IMR-90 (cell line): ENCODE measurements around the gene HOTAIR.

Experiments used
- BHLHE40 ChIP-seq: fragments of 150-350 bp; IDR thresholded peaks from 2 replicates; pipeline ENCODE4 v1.6.1; 2016; ENCODE audit warnings: mild to moderate bottlenecking, low read depth, low read length
- MAZ ChIP-seq: IDR thresholded peaks from 2 replicates; pipeline ENCODE4 v1.6.1; 2012; ENCODE audit warnings: low read depth, mild to moderate bottlenecking, low read length, improper control_type of control experiment, moderate library complexity, borderline replicate concordance
- MXI1 ChIP-seq: IDR thresholded peaks from 2 replicates; pipeline ENCODE4 v1.6.1; 2012; ENCODE audit warnings: low read depth, mild to moderate bottlenecking, low read length, moderate library complexity, borderline replicate concordance
- POLR2A ChIP-seq: IDR thresholded peaks from 2 replicates; pipeline ENCODE4 v1.6.1; 2012; ENCODE audit warnings: mild to moderate bottlenecking, low read depth, low read length
- RAD21 ChIP-seq: IDR thresholded peaks from 2 replicates; pipeline ENCODE4 v1.6.1; 2012; ENCODE audit warnings: low read length, improper control_type of control experiment
- RCOR1 ChIP-seq: IDR thresholded peaks from 2 replicates; pipeline ENCODE4 v1.6.1; 2012; ENCODE audit warnings: mild to moderate bottlenecking, low read length, improper control_type of control experiment; ENCODE audit not compliant: insufficient replicate concordance
- RFX5 ChIP-seq: IDR thresholded peaks from 2 replicates; pipeline ENCODE4 v1.8.0; 2012; ENCODE audit warnings: low read depth, mild to moderate bottlenecking, low read length, moderate library complexity
- SMC3 ChIP-seq: fragments of 150-350 bp; IDR thresholded peaks from 2 replicates; pipeline ENCODE4 v1.6.1; 2016; ENCODE audit warnings: low read depth, mild to moderate bottlenecking, antibody characterized with exemption, low read length, moderate library complexity
- TF ChIP-seq, protein P1 (sequence below): conservative IDR thresholded peaks from 2 replicates; pipeline ENCODE4 v1.5.1; 2012; ENCODE audit warnings: mild to moderate bottlenecking, low read depth, low read length, improper control_type of control experiment
- TF ChIP-seq, protein P2 (sequence below): fragments of 150-350 bp; IDR thresholded peaks from 2 replicates; pipeline ENCODE4 v1.6.1; 2017; ENCODE audit warnings: mild to moderate bottlenecking, antibody characterized with exemption, low read length, low read depth
- TF ChIP-seq, protein P3 (sequence below): fragments of 150-350 bp; IDR thresholded peaks from 2 replicates; pipeline ENCODE4 v1.6.1; 2016; ENCODE audit warnings: low read depth, mild to moderate bottlenecking, low read length, moderate library complexity, borderline replicate concordance

DNA sequence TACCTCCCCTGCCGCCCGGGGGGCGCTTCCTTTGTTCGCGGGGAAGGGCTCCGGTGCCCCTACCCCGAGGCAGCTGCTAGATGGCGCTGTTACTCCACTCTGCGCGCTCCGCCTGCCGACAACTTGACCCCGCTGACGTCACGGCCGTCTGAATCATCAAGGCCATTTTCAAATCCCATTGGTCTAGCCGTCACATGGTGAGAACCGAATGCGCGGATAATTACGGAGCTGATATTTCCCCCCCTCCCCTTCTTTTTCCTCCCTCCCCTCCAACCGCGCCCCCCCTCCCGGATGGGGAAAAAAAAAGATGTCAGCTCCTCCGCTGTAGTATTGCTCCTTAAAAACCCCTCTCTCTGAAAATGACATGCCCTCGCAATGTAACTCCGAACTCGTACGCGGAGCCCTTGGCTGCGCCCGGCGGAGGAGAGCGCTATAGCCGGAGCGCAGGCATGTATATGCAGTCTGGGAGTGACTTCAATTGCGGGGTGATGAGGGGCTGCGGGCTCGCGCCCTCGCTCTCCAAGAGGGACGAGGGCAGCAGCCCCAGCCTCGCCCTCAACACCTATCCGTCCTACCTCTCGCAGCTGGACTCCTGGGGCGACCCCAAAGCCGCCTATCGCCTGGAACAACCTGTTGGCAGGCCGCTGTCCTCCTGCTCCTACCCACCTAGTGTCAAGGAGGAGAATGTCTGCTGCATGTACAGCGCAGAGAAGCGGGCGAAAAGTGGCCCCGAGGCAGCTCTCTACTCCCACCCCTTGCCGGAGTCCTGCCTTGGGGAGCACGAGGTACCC is 10.3 kb upstream of the HOTAIR start, which contains the start of gene HOXC10:
- TF ChIP-seq, protein P1, sequence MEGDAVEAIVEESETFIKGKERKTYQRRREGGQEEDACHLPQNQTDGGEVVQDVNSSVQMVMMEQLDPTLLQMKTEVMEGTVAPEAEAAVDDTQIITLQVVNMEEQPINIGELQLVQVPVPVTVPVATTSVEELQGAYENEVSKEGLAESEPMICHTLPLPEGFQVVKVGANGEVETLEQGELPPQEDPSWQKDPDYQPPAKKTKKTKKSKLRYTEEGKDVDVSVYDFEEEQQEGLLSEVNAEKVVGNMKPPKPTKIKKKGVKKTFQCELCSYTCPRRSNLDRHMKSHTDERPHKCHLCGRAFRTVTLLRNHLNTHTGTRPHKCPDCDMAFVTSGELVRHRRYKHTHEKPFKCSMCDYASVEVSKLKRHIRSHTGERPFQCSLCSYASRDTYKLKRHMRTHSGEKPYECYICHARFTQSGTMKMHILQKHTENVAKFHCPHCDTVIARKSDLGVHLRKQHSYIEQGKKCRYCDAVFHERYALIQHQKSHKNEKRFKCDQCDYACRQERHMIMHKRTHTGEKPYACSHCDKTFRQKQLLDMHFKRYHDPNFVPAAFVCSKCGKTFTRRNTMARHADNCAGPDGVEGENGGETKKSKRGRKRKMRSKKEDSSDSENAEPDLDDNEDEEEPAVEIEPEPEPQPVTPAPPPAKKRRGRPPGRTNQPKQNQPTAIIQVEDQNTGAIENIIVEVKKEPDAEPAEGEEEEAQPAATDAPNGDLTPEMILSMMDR: peak; percentile 61
- no peak for TF ChIP-seq POLR2A
- peak; percentile 64 for TF ChIP-seq RAD21
- TF ChIP-seq BHLHE40: no peak
- no peak for TF ChIP-seq RFX5
- peak; percentile 22; the same call in 1 of the 2 replicates for TF ChIP-seq SMC3
- no peak for TF ChIP-seq MXI1
- TF ChIP-seq, protein P2, sequence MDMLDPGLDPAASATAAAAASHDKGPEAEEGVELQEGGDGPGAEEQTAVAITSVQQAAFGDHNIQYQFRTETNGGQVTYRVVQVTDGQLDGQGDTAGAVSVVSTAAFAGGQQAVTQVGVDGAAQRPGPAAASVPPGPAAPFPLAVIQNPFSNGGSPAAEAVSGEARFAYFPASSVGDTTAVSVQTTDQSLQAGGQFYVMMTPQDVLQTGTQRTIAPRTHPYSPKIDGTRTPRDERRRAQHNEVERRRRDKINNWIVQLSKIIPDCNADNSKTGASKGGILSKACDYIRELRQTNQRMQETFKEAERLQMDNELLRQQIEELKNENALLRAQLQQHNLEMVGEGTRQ: peak; percentile 81
- TF ChIP-seq RCOR1: no peak
- peak; percentile 22; the same call in 1 of the 2 replicates for TF ChIP-seq MAZ
- TF ChIP-seq, protein P3, sequence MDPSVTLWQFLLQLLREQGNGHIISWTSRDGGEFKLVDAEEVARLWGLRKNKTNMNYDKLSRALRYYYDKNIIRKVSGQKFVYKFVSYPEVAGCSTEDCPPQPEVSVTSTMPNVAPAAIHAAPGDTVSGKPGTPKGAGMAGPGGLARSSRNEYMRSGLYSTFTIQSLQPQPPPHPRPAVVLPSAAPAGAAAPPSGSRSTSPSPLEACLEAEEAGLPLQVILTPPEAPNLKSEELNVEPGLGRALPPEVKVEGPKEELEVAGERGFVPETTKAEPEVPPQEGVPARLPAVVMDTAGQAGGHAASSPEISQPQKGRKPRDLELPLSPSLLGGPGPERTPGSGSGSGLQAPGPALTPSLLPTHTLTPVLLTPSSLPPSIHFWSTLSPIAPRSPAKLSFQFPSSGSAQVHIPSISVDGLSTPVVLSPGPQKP: no peak
